SK-N-MC (cell line): ENCODE data around the gene IRF5.

ENCODE experiments used
- DNase-seq: peaks from one replicate; pipeline ENCODE4 v3.0.0-alpha.2; 2011; ENCODE audit warnings: low read depth, low spot score
- H3K27ac ChIP-seq: fragments of 200-600 bp; sonication (generic); 2 replicates; pipeline ENCODE4 v1.5.1; 2016; ENCODE audit warnings: mixed run types
- H3K36me3 ChIP-seq: fragments of 200-600 bp; sonication (generic); 2 replicates; pipeline ENCODE4 v1.6.1; 2017; ENCODE audit warnings: antibody characterized with exemption, low read length, mixed read lengths; ENCODE audit not compliant: insufficient read depth
- H3K4me3 ChIP-seq: fragments of 200-600 bp; sonication (generic); 2 replicates; pipeline ENCODE4 v1.5.1; 2016
- H3K9ac ChIP-seq: fragments of 200-600 bp; sonication (generic); 2 replicates; pipeline ENCODE4 v1.8.0; 2017; ENCODE audit warnings: mixed run types, mixed read lengths; ENCODE audit not compliant: insufficient read length
- H3K9me3 ChIP-seq: fragments of 200-600 bp; sonication (generic); 2 replicates; pipeline ENCODE4 v1.6.1; 2017; ENCODE audit warnings: low read depth, mild to moderate bottlenecking, antibody characterized with exemption, low read length, moderate library complexity, mixed read lengths
- EZH2 ChIP-seq: fragments of 200-600 bp; sonication (generic); IDR thresholded peaks from one replicate; pipeline ENCODE4 v1.6.1; 2017; ENCODE audit warnings: antibody characterized with exemption
- FOXP2 ChIP-seq: optimal IDR thresholded peaks from 2 replicates; pipeline ENCODE3; 2011; ENCODE audit warnings: mild to moderate bottlenecking, moderate library complexity; ENCODE audit not compliant: insufficient read depth; ENCODE audit errors: extremely low read length, control extremely low read depth
- POLR2AphosphoS5 ChIP-seq: IDR thresholded peaks from 2 replicates; pipeline ENCODE4 v1.6.1; 2012; ENCODE audit warnings: mild to moderate bottlenecking, low read depth, low read length, borderline replicate concordance

Gene IRF5

GRCh38 chr7:128923411-128923800 is 14.3 kb upstream of the IRF5 start:
- Histone ChIP-seq H3K36me3 (no peaks in the 10 kb centered on the region), H3K4me3 (no peak overlapping the region), H3K27ac (no peak overlapping the region), H3K9ac (no peak overlapping the region), H3K9me3 (no peaks in the 10 kb centered on the region)
- DNase-seq = no peak
- TF ChIP-seq FOXP2 = no peak
- TF ChIP-seq EZH2 = no peak
- no peak for TF ChIP-seq POLR2AphosphoS5

- TF ChIP-seq EZH2 = no peak
- no peak for TF ChIP-seq FOXP2
- no peak for TF ChIP-seq POLR2AphosphoS5
- DNase-seq = no peak
- Histone ChIP-seq H3K9me3 (no peaks in the 10 kb centered on the region), H3K9ac (no peak overlapping the region), H3K4me3 (no peak overlapping the region), H3K36me3 (no peaks in the 10 kb centered on the region), H3K27ac (no peak overlapping the region)
Measured at GRCh38 chr7:128924707-128925588, 12.8 kb upstream of the IRF5 start.

- Histone ChIP-seq H3K36me3 (no peaks in the 10 kb centered on the region), H3K4me3 (no peak overlapping the region), H3K9me3 (no peaks in the 10 kb centered on the region), H3K27ac (no peak overlapping the region), H3K9ac (no peak overlapping the region)
- TF ChIP-seq FOXP2 (no peak), EZH2 (no peak), POLR2AphosphoS5 (no peak)
- no peak for DNase-seq
Measured at GRCh38 chr7:128928159-128928813, 9.4 kb upstream of the IRF5 start.

DNA sequence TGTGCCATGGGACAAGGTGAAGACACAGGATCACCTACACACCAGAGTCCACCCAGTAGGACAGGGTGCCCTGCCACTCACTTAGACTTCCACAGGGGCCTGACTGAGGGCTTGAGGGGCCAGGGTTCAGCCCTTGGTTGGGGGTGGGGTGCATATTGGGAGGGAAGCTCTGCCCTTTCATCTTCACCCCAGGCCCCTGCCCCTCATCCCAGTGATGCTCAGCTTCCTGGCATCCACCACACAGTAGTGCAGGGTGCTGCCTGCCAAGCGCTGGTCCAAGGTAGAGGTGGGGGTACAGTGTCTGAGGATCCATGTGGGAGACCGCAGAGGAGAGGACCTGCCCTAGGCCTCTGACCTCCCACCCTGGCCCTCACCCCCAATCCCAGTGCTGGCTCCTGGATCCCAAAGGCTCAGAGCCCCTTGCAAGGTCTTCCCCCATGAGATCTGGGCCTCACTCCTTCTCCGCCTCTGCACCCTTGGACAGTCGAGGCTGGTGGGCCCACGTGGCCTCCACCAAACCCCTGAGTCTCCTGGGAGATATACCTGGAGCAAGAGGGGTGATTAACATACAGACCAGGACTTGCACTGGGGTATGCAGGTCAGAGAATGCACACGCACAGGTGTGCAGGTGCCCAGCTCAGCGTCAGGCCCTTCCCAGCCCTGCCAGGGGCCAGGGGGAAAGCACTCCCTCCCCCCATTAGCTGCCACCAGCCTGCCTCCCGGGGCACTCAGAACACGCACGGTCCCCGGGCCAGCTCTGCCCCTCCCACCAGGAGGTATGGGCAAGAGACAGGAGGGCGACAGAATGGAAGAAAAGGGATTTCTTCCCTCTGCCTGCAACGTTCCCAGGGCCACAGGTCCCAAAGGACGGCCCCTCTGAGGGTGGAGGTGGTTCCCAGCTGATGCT is 8.6 kb upstream of the IRF5 start:
- no peak overlapping the region for H3K9ac ChIP-seq
- no peak for DNase-seq
- H3K27ac ChIP-seq = no peak overlapping the region
- no peak for TF ChIP-seq POLR2AphosphoS5
- no peak for TF ChIP-seq FOXP2
- no peak for TF ChIP-seq EZH2
- no peaks in the 10 kb centered on the region for H3K9me3 ChIP-seq
- no peak overlapping the region for H3K4me3 ChIP-seq
- no peaks in the 10 kb centered on the region for H3K36me3 ChIP-seq

DNA sequence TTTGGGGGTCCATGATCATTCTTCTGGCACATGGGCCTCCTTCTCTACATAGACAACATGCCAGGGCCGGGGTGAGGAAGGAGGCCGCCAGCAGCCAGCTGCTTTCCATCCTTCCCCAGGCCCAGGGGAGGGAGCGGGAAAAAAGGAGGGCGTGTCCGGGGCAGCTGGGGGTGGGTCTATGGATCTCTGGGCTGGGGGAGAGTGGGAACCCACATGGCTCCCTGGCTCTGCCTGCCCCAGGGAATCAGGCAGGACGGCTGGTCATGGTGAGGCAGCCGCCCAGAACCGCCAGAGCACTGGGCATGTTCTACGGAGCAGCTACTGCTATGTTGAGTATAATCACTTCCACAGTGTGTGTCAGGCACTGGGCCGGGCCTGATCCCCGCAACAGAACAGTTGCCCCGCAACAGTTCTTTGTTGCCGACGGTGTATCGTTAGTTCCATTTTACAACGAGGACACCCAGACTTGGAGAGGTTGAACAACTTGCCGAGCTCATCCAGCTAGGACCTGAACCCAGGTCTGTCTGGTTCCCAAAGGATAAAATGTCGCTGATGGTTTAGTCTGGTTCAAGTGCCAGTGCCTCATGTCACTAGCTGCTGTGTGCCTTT is 6.4 kb upstream of the IRF5 start:
- H3K9me3 ChIP-seq = no peaks in the 10 kb centered on the region
- no peak overlapping the region for H3K9ac ChIP-seq
- no peaks in the 10 kb centered on the region for H3K36me3 ChIP-seq
- DNase-seq = no peak
- no peak overlapping the region for H3K4me3 ChIP-seq
- TF ChIP-seq FOXP2 (no peak), EZH2 (no peak), POLR2AphosphoS5 (no peak)
- no peak overlapping the region for H3K27ac ChIP-seq

- H3K36me3 ChIP-seq = no peaks in the 10 kb centered on the region
- H3K4me3 ChIP-seq = no peak overlapping the region
- TF ChIP-seq FOXP2 (no peak), EZH2 (no peak), POLR2AphosphoS5 (no peak)
- no peak overlapping the region for H3K9ac ChIP-seq
- no peaks in the 10 kb centered on the region for H3K9me3 ChIP-seq
- H3K27ac ChIP-seq = no peak overlapping the region
- DNase-seq = no peak
Measured at GRCh38 chr7:128931965-128932861, 5.5 kb upstream of the IRF5 start.

GRCh38 chr7:128932862-128933179 is 4.9 kb upstream of the IRF5 start:
- Histone ChIP-seq H3K9ac (peak overlapping the region; percentile 41), H3K9me3 (no peaks in the 10 kb centered on the region), H3K27ac (no peak overlapping the region), H3K36me3 (no peaks in the 10 kb centered on the region), H3K4me3 (peak overlapping the region; percentile 21; the same call in 1 of the 2 replicates)
- TF ChIP-seq POLR2AphosphoS5 (no peak), FOXP2 (no peak), EZH2 (no peak)
- no peak for DNase-seq
